ENCODE measurements around the gene CTNND1.

DNA sequence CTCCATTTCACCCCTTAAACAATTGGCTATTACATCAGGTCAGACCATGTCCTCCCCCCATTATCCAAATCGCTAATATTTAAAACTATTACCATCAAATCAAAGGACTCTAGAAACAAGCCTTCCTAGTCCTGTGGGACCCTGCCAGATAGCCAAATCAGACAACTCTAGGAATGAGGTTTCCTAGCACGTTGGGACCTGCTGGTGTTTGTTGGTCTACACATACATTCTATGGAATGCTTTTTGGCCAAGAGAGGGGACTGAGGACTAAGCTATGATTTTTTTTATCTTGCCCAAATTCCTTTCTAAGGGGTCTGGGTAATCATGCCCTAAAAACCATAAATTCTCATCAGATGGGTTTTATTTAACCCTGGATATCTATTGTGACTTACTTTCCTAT, 34.4 kb upstream of the CTNND1 start:
- no peak for TF ChIP-seq RCOR1 (conservative IDR thresholded peaks at IDR 0.05; ENCODE audit: low read depth, low read length)
- TF ChIP-seq, protein P1, sequence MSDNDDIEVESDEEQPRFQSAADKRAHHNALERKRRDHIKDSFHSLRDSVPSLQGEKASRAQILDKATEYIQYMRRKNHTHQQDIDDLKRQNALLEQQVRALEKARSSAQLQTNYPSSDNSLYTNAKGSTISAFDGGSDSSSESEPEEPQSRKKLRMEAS (IDR thresholded peaks at IDR 0.05; ENCODE audit: low read depth, low read length), result no peak
- TF ChIP-seq EED (IDR thresholded peaks at IDR 0.05; ENCODE audit: low read depth), result no peak
- no peak for TF ChIP-seq CTCF (IDR thresholded peaks at IDR 0.05 in 2 of 3, conservative IDR thresholded peaks at IDR 0.05 in 1 of 3; ENCODE audit: control insufficient read depth in 2 of 3, extremely low read depth in 1 of 3, insufficient read depth in 1 of 3, low read depth in 3 of 3, low read length in 3 of 3)
- TF ChIP-seq, protein P2, sequence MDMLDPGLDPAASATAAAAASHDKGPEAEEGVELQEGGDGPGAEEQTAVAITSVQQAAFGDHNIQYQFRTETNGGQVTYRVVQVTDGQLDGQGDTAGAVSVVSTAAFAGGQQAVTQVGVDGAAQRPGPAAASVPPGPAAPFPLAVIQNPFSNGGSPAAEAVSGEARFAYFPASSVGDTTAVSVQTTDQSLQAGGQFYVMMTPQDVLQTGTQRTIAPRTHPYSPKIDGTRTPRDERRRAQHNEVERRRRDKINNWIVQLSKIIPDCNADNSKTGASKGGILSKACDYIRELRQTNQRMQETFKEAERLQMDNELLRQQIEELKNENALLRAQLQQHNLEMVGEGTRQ (IDR thresholded peaks at IDR 0.05; ENCODE audit: borderline replicate concordance, low read depth, low read length), result no peak
- no peak for TF ChIP-seq EGR1 (IDR thresholded peaks at IDR 0.05; ENCODE audit: borderline replicate concordance in 1 of 2, low read depth in 2 of 2, low read length in 2 of 2)

Measured in GM12878 (cell line).